ENCODE measurements around the gene CRP.

Gene CRP

GRCh38 chr1:159705251-159705903, 9.0 kb downstream of the CRP start:
- in situ Hi-C loops (cut with MboI; ENCODE audit: low pct_unique_long_range_greater_than_20kb, low sequenced_read_pairs, unreplicated experiment), result no loop called here
- no peak for DNase-seq (ENCODE audit: low spot score)
- no peak for TF ChIP-seq CTCF (IDR thresholded peaks at IDR 0.05; ENCODE audit: extremely low read depth, insufficient read depth, missing control alignments)

GRCh38 chr1:159704481-159704880, 9.9 kb downstream of the CRP start:
- TF ChIP-seq CTCF (IDR thresholded peaks at IDR 0.05; ENCODE audit: extremely low read depth, insufficient read depth, missing control alignments), result no peak
- in situ Hi-C loops (cut with MboI; ENCODE audit: low pct_unique_long_range_greater_than_20kb, low sequenced_read_pairs, unreplicated experiment), result no loop called here
- no peak for DNase-seq (ENCODE audit: low spot score)

GRCh38 chr1:159700312-159700711, 14.1 kb downstream of the CRP start:
- TF ChIP-seq CTCF (IDR thresholded peaks at IDR 0.05; ENCODE audit: extremely low read depth, insufficient read depth, missing control alignments), result no peak
- DNase-seq (ENCODE audit: low spot score), result no peak

GRCh38 chr1:159699653-159700052, 14.7 kb downstream of the CRP start:
- DNase-seq (ENCODE audit: low spot score), result no peak
- TF ChIP-seq CTCF (IDR thresholded peaks at IDR 0.05; ENCODE audit: extremely low read depth, insufficient read depth, missing control alignments), result no peak
- in situ Hi-C loops (cut with MboI; ENCODE audit: low pct_unique_long_range_greater_than_20kb, low sequenced_read_pairs, unreplicated experiment), result no loop called here

More at GRCh38 chr1:159700312-159700711, 14.1 kb downstream of the CRP start:
- in situ Hi-C loops (cut with MboI; ENCODE audit: low pct_unique_long_range_greater_than_20kb, low sequenced_read_pairs, unreplicated experiment), result no loop called here

GRCh38 chr1:159699246-159699645, 15.1 kb downstream of the CRP start:
- in situ Hi-C loops (cut with MboI; ENCODE audit: low pct_unique_long_range_greater_than_20kb, low sequenced_read_pairs, unreplicated experiment), result no loop called here
- no peak for TF ChIP-seq CTCF (IDR thresholded peaks at IDR 0.05; ENCODE audit: extremely low read depth, insufficient read depth, missing control alignments)
- no peak for DNase-seq (ENCODE audit: low spot score)

- DNase-seq (ENCODE audit: low spot score), result no peak
- TF ChIP-seq CTCF (IDR thresholded peaks at IDR 0.05; ENCODE audit: extremely low read depth, insufficient read depth, missing control alignments), result no peak
- in situ Hi-C loops (cut with MboI; ENCODE audit: low pct_unique_long_range_greater_than_20kb, low sequenced_read_pairs, unreplicated experiment), result no loop called here
Measured at GRCh38 chr1:159687511-159687910, 26.9 kb downstream of the CRP start.

Data from GM13977 (cell line).